Measurements from ENCODE around the gene FUS. TPM values are rescaled to one million over a fixed set of nuclear protein-coding genes. Genes with fewer than 3 reads are reported as not detected.

FUS gene
- total RNA-seq, 1 experiment from 2014 or later: 770 TPM

DNA sequence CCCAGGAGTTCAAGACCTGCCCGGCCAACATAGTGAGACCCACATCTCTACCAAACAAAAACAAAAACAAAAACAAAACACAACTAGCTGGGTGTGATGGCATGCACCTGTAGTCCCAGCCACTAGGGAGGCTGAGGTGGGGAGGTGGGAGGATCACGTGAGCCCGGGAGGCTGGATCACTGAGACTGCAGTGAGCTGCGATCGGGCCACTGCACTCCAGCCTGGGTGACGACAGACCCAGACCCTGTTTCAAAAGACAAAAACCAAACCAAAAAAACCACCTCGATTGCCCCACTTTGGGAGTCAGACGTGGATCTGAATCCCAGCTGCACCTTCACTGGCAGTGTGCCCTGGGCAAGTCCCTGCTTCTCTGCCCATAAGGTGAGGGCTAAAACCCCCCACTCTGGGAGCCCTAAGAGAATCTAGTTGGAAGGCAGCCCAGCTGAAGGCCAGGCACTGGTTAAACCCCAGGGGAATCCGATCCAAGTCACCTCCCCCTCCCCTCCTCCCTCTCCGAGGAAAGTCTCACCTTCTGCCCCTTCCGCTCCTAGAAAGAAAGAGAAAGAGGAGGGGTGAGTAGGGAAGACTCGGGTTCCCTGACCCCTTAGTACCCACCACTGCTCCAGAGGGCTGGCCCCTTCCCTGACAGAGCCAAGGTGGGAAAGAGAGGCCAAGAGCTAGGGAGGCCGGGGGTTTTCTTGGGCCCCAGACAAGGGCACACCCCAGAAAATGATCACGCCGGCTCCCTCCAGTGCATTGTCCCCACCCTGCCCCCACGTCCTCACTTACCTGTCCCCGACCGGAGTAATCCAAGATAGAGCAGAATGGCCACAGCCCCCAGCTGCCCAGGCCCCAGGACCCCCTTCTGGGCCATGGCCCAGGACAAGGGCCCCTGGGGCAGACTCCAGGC, 45.1 kb upstream of the FUS start (continued):
- TF ChIP-seq AR (CRISPR knock-in tag; IDR thresholded peaks at IDR 0.05): no peak
- no peak for TF ChIP-seq ZNF532 (CRISPR knock-in tag; IDR thresholded peaks at IDR 0.05; ENCODE audit: borderline replicate concordance)
- TF ChIP-seq CBFB (CRISPR knock-in tag; IDR thresholded peaks at IDR 0.05; ENCODE audit: low read depth): no peak
- no peak for TF ChIP-seq ARID4B (CRISPR knock-in tag; IDR thresholded peaks at IDR 0.05; ENCODE audit: borderline replicate concordance)
- TF ChIP-seq ZNF219 (CRISPR knock-in tag; IDR thresholded peaks at IDR 0.05; ENCODE audit: borderline replicate concordance): no peak
- TF ChIP-seq, protein P1, sequence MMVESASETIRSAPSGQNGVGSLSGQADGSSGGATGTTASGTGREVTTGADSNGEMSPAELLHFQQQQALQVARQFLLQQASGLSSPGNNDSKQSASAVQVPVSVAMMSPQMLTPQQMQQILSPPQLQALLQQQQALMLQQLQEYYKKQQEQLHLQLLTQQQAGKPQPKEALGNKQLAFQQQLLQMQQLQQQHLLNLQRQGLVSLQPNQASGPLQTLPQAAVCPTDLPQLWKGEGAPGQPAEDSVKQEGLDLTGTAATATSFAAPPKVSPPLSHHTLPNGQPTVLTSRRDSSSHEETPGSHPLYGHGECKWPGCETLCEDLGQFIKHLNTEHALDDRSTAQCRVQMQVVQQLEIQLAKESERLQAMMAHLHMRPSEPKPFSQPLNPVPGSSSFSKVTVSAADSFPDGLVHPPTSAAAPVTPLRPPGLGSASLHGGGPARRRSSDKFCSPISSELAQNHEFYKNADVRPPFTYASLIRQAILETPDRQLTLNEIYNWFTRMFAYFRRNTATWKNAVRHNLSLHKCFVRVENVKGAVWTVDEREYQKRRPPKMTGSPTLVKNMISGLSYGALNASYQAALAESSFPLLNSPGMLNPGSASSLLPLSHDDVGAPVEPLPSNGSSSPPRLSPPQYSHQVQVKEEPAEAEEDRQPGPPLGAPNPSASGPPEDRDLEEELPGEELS (CRISPR knock-in tag; IDR thresholded peaks at IDR 0.05): no peak
- no peak for TF ChIP-seq OVOL2 (CRISPR knock-in tag; IDR thresholded peaks at IDR 0.05; ENCODE audit: borderline replicate concordance)
- 0 out of 2 replicates have a peak, but pooled peaks have one; percentile 34 for TF ChIP-seq KAT7 (CRISPR knock-in tag; IDR thresholded peaks at IDR 0.05; ENCODE audit: borderline replicate concordance)
- TF ChIP-seq EMX1 (CRISPR knock-in tag; IDR thresholded peaks at IDR 0.05): 0 out of 2 replicates have a peak, but pooled peaks have one; percentile 41
- TF ChIP-seq ZMAT4 (CRISPR knock-in tag; IDR thresholded peaks at IDR 0.05): 0 out of 2 replicates have a peak, but pooled peaks have one; percentile 11
- no peak for TF ChIP-seq ESRRA (CRISPR knock-in tag; IDR thresholded peaks at IDR 0.05; ENCODE audit: borderline replicate concordance)
- no peak for TF ChIP-seq NFATC4 (CRISPR knock-in tag; IDR thresholded peaks at IDR 0.05)
- TF ChIP-seq, protein P2, sequence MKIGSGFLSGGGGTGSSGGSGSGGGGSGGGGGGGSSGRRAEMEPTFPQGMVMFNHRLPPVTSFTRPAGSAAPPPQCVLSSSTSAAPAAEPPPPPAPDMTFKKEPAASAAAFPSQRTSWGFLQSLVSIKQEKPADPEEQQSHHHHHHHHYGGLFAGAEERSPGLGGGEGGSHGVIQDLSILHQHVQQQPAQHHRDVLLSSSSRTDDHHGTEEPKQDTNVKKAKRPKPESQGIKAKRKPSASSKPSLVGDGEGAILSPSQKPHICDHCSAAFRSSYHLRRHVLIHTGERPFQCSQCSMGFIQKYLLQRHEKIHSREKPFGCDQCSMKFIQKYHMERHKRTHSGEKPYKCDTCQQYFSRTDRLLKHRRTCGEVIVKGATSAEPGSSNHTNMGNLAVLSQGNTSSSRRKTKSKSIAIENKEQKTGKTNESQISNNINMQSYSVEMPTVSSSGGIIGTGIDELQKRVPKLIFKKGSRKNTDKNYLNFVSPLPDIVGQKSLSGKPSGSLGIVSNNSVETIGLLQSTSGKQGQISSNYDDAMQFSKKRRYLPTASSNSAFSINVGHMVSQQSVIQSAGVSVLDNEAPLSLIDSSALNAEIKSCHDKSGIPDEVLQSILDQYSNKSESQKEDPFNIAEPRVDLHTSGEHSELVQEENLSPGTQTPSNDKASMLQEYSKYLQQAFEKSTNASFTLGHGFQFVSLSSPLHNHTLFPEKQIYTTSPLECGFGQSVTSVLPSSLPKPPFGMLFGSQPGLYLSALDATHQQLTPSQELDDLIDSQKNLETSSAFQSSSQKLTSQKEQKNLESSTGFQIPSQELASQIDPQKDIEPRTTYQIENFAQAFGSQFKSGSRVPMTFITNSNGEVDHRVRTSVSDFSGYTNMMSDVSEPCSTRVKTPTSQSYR (CRISPR knock-in tag; IDR thresholded peaks at IDR 0.05): no peak
- TF ChIP-seq, protein P3, sequence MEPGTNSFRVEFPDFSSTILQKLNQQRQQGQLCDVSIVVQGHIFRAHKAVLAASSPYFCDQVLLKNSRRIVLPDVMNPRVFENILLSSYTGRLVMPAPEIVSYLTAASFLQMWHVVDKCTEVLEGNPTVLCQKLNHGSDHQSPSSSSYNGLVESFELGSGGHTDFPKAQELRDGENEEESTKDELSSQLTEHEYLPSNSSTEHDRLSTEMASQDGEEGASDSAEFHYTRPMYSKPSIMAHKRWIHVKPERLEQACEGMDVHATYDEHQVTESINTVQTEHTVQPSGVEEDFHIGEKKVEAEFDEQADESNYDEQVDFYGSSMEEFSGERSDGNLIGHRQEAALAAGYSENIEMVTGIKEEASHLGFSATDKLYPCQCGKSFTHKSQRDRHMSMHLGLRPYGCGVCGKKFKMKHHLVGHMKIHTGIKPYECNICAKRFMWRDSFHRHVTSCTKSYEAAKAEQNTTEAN (CRISPR knock-in tag; IDR thresholded peaks at IDR 0.05): no peak
- no peak for TF ChIP-seq NR1H2 (CRISPR knock-in tag; IDR thresholded peaks at IDR 0.05)
- TF ChIP-seq E2F4 (CRISPR knock-in tag; IDR thresholded peaks at IDR 0.05; ENCODE audit: borderline replicate concordance, low read depth): no peak
